Measurements from ENCODE around the gene YIF1B. TPM values are rescaled to one million over a fixed set of nuclear protein-coding genes. Genes with fewer than 3 reads are reported as not detected.
"Not testable (repeated sequence)": the region's sequence is repeated elsewhere in the genome, so short reads cannot be mapped to it uniquely, and the experiment has no call there.

YIF1B gene
- total RNA-seq, 1 experiment from 2014 or later = 146 TPM

GRCh38 chr19:38274739-38275138 is 41.0 kb downstream of the YIF1B start:
- no peak for DNase-seq (ENCODE audit: low spot score)

DNA sequence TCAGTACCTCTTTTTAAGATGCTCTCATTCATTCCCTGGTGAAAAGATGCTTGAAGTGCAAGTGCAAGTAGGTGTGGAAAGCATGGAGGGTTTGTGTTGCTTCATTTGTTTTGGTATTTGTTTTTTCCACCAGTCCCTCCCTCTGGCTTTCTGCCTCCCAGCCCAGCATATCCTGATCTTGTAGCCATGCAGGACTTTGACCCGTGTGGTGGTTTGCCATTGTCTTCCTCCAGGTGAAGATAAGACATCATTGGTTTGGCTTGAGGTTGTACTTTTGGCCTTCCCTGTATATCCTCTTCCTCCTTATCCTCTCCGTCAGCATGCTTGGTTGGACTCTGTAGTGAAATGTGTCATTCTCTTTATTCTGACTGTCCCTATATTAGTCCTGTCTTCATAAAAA is 42.2 kb downstream of the YIF1B start:
- DNase-seq (ENCODE audit: low spot score) = no peak

GRCh38 chr19:38270587-38271167 is 45.1 kb downstream of the YIF1B start:
- no peak for DNase-seq (ENCODE audit: low spot score)

GRCh38 chr19:38268539-38268938 is 47.2 kb downstream of the YIF1B start:
- no peak for DNase-seq (ENCODE audit: low spot score)

DNA sequence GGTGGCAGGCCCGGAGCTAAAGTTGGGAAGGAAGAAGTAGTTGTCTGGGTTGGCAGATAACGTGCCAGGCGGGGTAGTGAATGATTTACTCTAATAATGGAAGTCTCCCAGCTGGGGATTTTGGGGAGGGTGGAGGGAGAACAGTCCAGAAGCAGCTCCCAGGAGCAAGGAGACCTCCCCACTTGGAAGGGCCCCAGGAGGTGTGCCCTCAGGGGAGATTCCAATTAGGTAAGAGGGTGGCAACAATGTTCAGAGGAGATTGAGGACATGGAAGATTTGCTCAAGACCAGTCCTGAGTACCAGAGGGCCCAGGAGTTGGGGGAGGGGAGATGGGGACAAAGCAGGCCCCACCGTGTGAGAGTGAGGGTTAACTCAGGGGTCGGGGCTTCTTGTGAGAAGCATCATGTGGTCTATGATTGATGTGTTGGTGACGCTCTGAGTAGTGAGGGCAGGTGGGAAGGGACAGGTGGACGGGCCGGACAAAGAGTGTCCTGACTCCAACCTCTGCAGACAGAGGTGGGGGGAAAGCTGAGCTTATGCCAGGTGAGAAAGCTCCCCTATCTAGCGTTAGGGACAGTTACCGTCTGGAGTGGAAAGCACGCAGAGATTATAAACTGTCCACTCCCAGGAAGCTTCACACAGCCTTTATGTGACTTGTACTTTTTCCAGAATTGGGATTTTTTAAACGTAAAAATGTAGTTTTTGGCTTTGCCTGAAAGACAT is 47.8 kb downstream of the YIF1B start:
- no peak for DNase-seq (ENCODE audit: low spot score)

- peak; percentile 78 for DNase-seq (ENCODE audit: low spot score)
Measured at GRCh38 chr19:38266981-38267597, 48.7 kb downstream of the YIF1B start.

DNA sequence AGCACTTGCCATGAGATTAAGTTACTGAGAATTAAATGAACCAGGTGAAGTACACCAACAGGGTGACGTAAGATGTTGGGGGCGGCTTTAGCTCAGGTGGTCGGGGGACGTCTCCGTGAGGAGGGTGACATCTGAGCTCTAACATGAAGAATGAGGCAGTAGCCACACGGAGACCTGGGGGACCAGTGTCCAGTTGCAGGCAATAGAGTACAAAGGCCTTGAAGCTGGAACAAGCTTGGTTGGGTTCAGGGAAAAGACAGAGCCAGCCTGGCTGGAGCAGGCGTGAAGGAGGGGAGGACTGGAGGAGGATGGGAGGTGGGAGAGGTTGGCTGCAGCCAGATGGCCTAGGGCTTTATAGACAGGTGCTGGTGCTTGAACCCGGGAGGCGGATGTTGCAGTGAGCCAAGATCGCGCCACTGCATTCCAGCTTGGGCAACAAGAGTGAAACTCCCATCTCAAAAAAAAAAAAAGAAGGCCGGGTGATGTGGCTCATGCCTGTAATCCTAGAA is 49.8 kb downstream of the YIF1B start:
- no peak for DNase-seq (ENCODE audit: low spot score)

- no peak for DNase-seq (ENCODE audit: low spot score)
Measured at GRCh38 chr19:38265213-38265861, 50.4 kb downstream of the YIF1B start.

DNA sequence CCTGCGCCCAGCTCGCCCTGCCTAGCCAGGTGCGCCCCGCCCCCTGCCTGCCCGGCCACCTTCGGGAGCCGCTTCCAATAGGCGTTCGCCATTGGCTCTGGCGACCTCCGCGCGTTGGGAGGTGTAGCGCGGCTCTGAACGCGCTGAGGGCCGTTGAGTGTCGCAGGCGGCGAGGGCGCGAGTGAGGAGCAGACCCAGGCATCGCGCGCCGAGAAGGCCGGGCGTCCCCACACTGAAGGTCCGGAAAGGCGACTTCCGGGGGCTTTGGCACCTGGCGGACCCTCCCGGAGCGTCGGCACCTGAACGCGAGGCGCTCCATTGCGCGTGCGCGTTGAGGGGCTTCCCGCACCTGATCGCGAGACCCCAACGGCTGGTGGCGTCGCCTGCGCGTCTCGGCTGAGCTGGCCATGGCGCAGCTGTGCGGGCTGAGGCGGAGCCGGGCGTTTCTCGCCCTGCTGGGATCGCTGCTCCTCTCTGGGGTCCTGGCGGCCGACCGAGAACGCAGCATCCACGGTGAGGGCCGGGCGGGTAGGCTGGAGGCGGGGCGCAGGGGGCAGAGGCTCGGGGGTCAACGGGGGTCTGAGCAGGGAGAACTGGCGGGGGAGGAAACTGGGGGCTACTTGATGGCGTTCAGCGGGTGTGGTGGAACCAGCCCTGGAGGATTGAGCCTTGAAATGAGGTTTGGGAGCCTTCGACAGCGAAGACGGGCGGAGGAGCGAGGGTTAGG is 51.1 kb downstream of the YIF1B start, which contains the start of gene SPINT2:
TSS of gene SPINT2 (plus strand) at position 88 of the 727 bp plus-strand sequence. CDS start at position 408, 320 bp downstream.
- DNase-seq (ENCODE audit: low spot score) = no peak

DNA sequence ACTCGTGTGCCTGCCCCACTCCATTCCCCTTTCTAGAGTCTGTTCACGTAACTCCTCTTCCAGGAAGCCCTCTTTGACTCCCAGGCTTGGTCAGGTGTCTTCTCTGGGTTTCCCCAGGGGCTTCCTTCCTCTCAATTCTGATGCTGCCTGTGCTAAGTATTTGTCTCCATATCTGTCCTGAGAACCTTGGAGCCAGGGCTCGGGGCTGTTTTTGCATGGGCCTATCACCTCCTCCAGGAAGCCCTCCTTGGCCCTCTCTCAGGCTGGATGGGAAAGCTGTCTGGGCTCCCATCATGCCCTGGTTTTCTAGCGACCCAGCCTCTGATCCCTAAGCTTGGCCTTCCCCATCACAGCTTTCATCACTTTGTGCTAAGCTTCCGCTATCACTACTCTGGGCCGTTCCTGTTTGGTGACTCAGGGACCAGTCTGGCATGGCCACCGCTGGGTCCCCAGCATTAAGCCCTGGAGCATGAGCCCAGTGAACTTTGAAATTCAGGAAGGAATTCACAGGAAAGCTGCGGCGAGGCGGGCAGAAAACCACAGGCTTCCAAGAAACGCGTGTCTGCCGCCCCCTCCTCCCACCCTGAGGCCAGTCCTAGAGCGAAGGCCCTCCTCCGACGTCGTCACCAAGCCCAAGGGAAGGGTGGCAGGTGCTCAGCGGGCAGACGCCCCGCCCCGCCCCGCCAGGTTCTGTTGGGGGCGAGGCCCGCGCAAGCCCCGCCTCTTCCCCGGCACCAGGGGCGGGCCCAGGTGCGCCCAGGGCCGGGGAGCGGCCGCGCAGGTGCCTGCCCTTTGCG is 51.9 kb downstream of the YIF1B start:
- DNase-seq (ENCODE audit: low spot score) = no peak

- DNase-seq (ENCODE audit: low spot score) = no peak
Measured at GRCh38 chr19:38262585-38263268, 53.0 kb downstream of the YIF1B start.

DNA sequence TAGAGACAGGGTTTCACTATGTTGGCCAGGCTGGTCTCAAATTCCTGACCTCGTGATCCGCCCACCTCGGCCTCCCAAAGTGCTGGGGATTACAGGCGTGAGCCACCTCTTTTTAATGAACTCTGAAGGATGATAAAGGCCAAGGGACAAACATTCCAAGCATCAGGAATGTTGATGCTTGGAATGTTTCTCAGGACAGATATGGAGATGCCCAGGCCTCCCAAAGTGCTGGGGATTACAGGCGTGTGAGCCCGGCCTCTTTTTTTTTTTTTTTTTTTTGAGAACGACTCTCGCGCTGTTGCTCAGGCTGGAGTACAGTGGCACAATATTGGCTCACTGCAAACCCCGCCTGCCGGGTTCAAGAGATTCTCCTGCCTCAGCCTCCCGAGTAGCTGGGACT is 53.8 kb downstream of the YIF1B start:
- not testable (repeated sequence) for DNase-seq (ENCODE audit: low spot score)

GRCh38 chr19:38255383-38256014 is 60.2 kb downstream of the YIF1B start:
- no peak for DNase-seq (ENCODE audit: low spot score)

- no peak for DNase-seq (ENCODE audit: low spot score)
Measured at GRCh38 chr19:38253788-38254187, 62.0 kb downstream of the YIF1B start.

Other genes starting within 250 kb of the YIF1B start
- 5.1 and 7.2 TPM in 2 replicates for gene DPF1, start 91.7 kb downstream of the YIF1B start, total RNA-seq (2014; rRNA removed; shearing (Covaris generic))
- gene PPP1R14A, start 59.6 kb downstream of the YIF1B start, total RNA-seq (2014; rRNA removed; shearing (Covaris generic)) = not detected in 2 replicates
- gene SPINT2, start 51.4 kb downstream of the YIF1B start, total RNA-seq (2014; rRNA removed; shearing (Covaris generic)) = 1.1 TPM in 1 of 2 replicates, not detected in the other
- 2.7 TPM in 1 of 2 replicates, not detected in the other for gene C19orf33, start 11.7 kb downstream of the YIF1B start, total RNA-seq (2014; rRNA removed; shearing (Covaris generic))
- gene KCNK6, start 3.9 kb upstream of the YIF1B start, total RNA-seq (2014; rRNA removed; shearing (Covaris generic)) = 0.04 TPM in 1 of 2 replicates, not detected in the other
- gene CATSPERG, start 19.9 kb upstream of the YIF1B start, total RNA-seq (2014; rRNA removed; shearing (Covaris generic)) = 2.0 TPM in 1 of 2 replicates, not detected in the other
- gene PSMD8, start 58.6 kb upstream of the YIF1B start, total RNA-seq (2014; rRNA removed; shearing (Covaris generic)) = 743 and 838 TPM in 2 replicates
- 0.08 and 0.14 TPM in 2 replicates for gene GGN, start 72.1 kb upstream of the YIF1B start, total RNA-seq (2014; rRNA removed; shearing (Covaris generic))
- gene SPRED3, start 72.8 kb upstream of the YIF1B start, total RNA-seq (2014; rRNA removed; shearing (Covaris generic)) = 0.10 and 1.4 TPM in 2 replicates
- 15.6 and 19.7 TPM in 2 replicates for gene FAM98C, start 87.1 kb upstream of the YIF1B start, total RNA-seq (2014; rRNA removed; shearing (Covaris generic))
- 0.62 TPM in 1 of 2 replicates, not detected in the other for gene RASGRP4, start 110.3 kb upstream of the YIF1B start, total RNA-seq (2014; rRNA removed; shearing (Covaris generic))
- not detected in 2 replicates for gene RYR1, start 117.7 kb upstream of the YIF1B start, total RNA-seq (2014; rRNA removed; shearing (Covaris generic))

Measured in H4 (cell line).